T-helper 1 cell treated with Interleukin-12 subunit alpha and Interleukin-12 subunit beta and Interleukin-4 antibody, amounts not matched to agents 30 μg/mL and 1 μg/mL, for 36 hours (primary cell): Measurements from ENCODE around the gene PTPRU.

Experiments
- H3K27ac Mint-ChIP-seq: one replicate; pipeline ENCODE4 v1.8.0; 2021; ENCODE audit warnings: mild to moderate bottlenecking, mixed read lengths
- H3K27me3 Mint-ChIP-seq: one replicate; pipeline ENCODE4 v1.8.0; 2021; ENCODE audit warnings: low read depth, mixed read lengths
- H3K36me3 Mint-ChIP-seq: one replicate; pipeline ENCODE4 v1.8.0; 2021; ENCODE audit warnings: low read depth, mixed read lengths
- H3K4me1 Mint-ChIP-seq: one replicate; pipeline ENCODE4 v1.8.0; 2021; ENCODE audit warnings: low read depth, mixed read lengths
- H3K4me3 Mint-ChIP-seq: one replicate; pipeline ENCODE4 v1.8.0; 2021; ENCODE audit warnings: mild to moderate bottlenecking, moderate library complexity, mixed read lengths
- H3K9me3 Mint-ChIP-seq: one replicate; pipeline ENCODE4 v1.8.0; 2021; ENCODE audit warnings: mixed read lengths

The PTPRU gene

DNA sequence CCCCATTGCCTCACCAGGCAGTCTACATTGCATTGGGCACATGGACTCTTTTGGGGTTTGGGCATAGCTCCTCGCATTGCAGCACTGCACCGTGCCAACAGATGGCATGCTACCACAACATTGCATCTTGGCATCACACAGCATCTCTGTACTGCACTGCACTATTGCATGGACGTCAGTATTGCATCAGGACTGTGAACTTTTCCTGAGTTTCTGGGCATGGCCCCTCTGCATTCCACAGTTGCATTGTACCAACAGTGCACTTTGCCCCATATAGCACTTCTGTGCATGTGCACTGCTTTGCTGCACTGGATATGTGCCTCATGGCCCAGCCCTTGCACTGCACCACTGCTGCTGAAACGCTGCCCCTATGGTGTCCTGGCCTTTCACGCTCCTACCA, 9.6 kb downstream of the PTPRU start:
- H3K36me3 Mint-ChIP-seq, result no peaks in the 10 kb centered on the region
- H3K4me1 Mint-ChIP-seq, result no peaks in the 10 kb centered on the region
- H3K9me3 Mint-ChIP-seq, result no peaks in the 10 kb centered on the region
- no peak overlapping the region for H3K4me3 Mint-ChIP-seq
- H3K27me3 Mint-ChIP-seq, result peaks cover 8% of the 10 kb centered on the region
- no peak overlapping the region for H3K27ac Mint-ChIP-seq

DNA sequence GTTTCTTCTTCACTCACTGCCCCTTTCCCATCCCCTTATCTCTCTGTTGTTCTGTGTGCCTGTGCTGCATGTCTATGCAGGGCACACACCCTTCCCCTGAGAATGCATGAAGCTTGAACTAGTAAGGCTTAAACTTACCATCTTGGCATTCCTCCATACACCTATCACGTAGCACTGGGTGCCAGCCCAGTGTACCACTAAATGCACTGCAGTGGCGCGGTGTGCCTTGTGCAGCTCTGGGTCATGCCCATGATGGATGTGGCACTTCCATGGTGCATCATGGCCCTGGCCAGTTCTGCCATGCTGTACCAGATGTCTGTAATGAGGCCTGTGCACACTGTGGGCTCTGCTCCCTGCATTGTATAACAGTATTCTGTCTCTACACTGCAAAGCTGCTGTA, 10.7 kb downstream of the PTPRU start:
- Mint-ChIP-seq H3K27ac (no peak overlapping the region), H3K4me1 (no peaks in the 10 kb centered on the region), H3K36me3 (no peaks in the 10 kb centered on the region), H3K27me3 (no peaks in the 10 kb centered on the region), H3K9me3 (no peaks in the 10 kb centered on the region), H3K4me3 (no peak overlapping the region)

DNA sequence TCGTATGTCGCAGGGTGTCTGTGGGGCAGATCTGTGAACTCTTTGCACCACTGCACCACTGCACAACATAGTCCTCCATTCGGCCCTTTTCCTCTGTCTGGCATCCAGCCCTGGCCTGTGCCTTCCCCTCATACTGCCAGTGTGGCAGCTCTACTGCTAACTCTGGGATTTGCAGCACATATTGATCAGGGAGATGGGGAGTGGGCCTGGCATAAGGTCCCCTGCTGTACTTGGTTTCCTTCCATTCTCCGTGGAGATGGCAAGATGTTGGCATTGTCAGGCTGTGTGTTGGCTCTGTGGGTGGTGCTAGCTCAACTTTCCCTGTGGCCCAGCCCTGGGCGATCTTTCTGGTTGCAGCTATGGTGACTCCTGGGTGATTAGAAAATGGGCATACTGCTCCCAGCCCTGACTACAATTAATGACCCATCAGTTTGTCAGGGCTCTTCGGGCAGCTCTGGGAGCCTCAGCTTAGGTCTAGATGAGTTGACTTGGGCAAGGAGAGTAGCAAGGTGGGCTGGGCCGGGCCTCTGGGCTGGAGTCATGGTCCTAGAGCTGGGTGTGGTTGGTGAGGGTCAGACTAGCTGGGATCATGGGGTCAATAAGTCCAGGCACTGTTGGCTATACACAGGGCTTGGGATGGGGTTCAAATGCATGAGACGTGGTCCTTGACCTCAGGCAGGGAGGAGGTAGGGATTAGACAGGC, 11.4 kb downstream of the PTPRU start:
- H3K4me1 Mint-ChIP-seq, result no peaks in the 10 kb centered on the region
- H3K36me3 Mint-ChIP-seq, result no peaks in the 10 kb centered on the region
- no peak overlapping the region for H3K4me3 Mint-ChIP-seq
- H3K27me3 Mint-ChIP-seq, result no peaks in the 10 kb centered on the region
- H3K27ac Mint-ChIP-seq, result no peak overlapping the region
- no peaks in the 10 kb centered on the region for H3K9me3 Mint-ChIP-seq

DNA sequence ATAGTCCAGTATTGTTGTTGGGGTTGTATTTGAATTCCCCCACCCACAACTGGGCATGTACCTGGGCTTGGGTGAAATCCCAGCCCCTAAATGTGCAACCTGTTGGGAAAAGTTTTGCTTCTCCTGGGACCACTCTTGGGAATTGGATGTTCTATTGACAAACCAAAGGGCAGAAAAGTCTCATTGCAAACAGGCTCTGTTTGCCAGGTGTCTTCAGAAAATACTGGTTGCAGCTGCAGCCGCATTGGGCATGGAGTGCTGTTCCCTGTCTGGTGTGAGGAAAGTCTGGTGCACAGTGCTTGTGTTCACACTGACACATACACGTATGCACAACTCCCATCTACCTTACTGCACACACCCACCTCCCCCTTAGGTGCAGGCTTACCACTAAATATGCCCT, 12.1 kb downstream of the PTPRU start:
- Mint-ChIP-seq H3K36me3 (no peaks in the 10 kb centered on the region), H3K27ac (no peak overlapping the region), H3K27me3 (no peaks in the 10 kb centered on the region), H3K4me3 (no peak overlapping the region), H3K9me3 (no peaks in the 10 kb centered on the region), H3K4me1 (no peaks in the 10 kb centered on the region)

DNA sequence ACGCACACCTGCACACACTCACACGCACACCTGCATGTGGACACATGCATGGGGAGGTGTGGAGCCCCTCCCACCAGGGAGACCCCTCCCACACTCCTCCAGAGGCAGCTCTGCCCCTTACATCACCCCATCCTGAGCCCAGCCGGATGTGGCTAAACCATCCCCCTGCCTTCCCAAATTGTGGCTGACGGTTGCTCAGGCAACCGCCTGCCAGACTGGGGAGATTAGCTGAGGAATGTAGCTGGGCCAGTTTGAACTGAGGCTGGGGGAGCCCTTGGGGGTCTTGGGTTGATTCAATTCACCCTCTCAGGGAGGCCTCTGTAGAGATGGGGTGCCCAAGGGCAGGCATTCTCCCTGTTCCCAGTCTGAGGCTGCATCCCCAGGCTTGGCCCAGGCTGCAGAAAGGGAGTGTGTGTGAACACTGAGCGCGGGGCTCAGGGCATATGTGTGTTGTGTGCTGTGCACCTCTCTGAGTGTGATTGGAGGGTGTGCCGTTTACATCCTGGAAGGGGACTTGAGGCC, 12.9 kb downstream of the PTPRU start:
- no peaks in the 10 kb centered on the region for H3K9me3 Mint-ChIP-seq
- H3K36me3 Mint-ChIP-seq, result no peaks in the 10 kb centered on the region
- H3K4me1 Mint-ChIP-seq, result no peaks in the 10 kb centered on the region
- H3K27me3 Mint-ChIP-seq, result no peaks in the 10 kb centered on the region
- no peak overlapping the region for H3K4me3 Mint-ChIP-seq
- no peak overlapping the region for H3K27ac Mint-ChIP-seq

DNA sequence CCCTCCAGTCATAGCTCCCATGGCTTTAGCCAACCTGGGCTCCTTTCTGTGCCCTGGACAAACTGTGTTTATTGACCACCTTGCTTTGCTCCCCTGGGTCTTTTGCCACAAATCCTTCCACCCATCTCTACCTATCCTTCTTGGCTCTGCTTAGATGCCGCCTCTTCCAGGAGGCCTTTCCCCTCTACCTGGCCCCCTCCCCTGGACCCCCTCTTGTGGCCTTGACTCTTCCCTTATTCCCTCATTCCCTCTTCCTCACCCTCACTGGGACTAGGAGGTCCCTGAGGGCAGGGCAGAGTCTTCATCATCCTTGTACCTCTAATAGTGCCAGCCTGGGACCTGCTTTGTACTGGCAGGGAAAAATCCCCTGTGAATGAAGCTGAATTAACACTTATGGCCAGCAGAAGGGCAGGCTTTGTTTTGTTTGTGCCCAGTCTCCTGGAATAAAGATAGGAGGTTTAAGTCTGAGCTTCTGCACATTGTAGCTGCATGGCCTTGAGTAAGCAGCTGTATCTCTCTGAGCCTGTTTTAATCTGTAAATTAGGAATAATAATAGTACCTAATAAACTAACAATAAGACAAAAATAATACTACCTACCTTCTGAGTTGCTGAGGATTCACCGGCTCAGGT, 13.7 kb downstream of the PTPRU start:
- Mint-ChIP-seq H3K36me3 (no peaks in the 10 kb centered on the region), H3K27me3 (no peaks in the 10 kb centered on the region), H3K4me3 (no peak overlapping the region), H3K27ac (no peak overlapping the region), H3K9me3 (no peaks in the 10 kb centered on the region), H3K4me1 (no peaks in the 10 kb centered on the region)

DNA sequence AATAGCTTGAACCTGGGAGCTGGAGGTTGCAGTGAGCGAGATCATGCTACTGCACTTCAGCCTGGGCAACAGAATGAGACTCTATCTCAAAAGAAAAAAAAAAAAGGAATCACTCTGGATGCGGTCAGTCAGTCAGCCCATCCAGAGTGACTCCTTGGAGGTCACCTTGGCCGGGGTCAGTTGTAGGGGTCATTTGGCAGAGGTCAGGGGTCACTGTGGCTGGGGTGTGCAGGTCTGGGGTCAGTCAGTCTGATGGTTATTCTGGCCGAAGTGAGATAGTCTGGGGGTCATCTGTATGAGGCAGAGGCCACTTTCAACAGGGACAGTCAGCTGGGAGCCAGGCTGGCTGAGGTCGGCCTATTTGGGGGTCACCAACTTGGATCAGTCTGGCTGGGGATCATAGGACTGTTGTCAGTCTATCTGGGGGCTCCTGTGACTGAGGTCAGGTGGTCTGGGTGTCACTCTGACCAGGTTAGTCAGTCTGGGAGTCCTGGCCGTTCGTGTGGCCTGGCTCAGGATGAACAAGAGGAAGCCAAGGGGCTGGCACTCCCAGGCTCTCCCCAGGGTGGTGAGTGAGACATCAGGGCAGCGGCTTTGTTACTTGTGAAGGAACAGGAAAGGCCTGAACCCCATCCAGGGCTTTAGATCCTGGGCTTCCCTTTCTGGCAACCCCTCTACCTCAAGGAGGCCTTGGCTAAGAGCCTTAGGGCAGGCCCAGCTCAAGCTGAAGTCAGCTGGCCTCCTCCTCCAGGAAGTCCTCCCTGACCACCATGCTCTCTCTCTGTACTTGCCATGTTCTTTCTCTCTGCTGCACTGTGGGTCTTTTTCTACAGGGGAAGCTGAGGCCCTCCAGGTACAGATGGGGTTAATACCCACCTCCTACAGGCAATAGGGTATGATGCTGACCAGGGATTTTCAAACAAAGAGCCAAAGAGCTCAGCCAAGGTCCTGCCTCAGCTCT, 15.1 kb downstream of the PTPRU start:
- H3K9me3 Mint-ChIP-seq, result no peaks in the 10 kb centered on the region
- no peaks in the 10 kb centered on the region for H3K36me3 Mint-ChIP-seq
- no peaks in the 10 kb centered on the region for H3K4me1 Mint-ChIP-seq
- peaks cover 8% of the 10 kb centered on the region for H3K27me3 Mint-ChIP-seq
- no peak overlapping the region for H3K27ac Mint-ChIP-seq
- H3K4me3 Mint-ChIP-seq, result no peak overlapping the region

DNA sequence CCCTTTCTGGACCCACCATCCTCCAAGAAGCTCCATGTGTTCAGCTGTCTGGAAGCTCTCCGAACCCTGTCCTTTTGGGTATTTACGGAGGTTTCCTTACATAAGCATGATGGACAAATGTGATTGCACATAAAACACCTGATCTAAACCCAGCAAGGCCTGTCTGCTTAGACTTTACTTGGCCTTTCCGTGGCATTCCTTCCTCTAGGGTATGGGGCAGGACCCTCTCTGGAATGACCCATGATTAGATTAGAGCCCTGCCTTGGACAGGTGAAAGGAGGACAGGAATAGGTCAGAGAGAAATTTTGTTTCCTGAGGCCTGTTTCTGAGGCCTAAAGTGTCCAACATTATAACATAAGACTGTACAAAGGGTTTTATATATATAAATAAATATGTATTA, 16.9 kb downstream of the PTPRU start:
- Mint-ChIP-seq H3K9me3 (no peaks in the 10 kb centered on the region), H3K27ac (no peak overlapping the region), H3K36me3 (no peaks in the 10 kb centered on the region), H3K27me3 (peaks cover 18% of the 10 kb centered on the region), H3K4me1 (no peaks in the 10 kb centered on the region), H3K4me3 (no peak overlapping the region)

DNA sequence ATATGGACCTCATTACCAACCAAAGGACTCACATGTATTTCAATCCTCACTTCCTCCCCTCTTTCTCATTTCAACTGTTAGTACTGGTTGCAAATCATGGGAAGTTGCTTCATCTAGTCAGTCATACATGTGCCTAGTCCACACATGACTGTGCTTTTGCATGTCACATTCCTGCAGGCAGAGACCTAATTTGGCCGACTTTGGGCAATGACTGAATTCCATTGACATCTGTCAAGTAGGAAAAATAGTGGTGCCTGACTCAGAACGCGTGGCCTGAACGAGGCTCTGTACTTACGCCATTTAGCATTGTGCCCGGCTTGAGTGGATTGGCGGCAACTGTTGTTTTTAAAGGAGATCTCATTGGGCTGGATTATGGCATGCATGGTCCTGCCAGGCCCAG, 18.0 kb downstream of the PTPRU start:
- Mint-ChIP-seq H3K4me1 (no peaks in the 10 kb centered on the region), H3K27ac (no peak overlapping the region), H3K4me3 (no peak overlapping the region), H3K9me3 (no peaks in the 10 kb centered on the region), H3K27me3 (peaks cover 26% of the 10 kb centered on the region), H3K36me3 (no peaks in the 10 kb centered on the region)

DNA sequence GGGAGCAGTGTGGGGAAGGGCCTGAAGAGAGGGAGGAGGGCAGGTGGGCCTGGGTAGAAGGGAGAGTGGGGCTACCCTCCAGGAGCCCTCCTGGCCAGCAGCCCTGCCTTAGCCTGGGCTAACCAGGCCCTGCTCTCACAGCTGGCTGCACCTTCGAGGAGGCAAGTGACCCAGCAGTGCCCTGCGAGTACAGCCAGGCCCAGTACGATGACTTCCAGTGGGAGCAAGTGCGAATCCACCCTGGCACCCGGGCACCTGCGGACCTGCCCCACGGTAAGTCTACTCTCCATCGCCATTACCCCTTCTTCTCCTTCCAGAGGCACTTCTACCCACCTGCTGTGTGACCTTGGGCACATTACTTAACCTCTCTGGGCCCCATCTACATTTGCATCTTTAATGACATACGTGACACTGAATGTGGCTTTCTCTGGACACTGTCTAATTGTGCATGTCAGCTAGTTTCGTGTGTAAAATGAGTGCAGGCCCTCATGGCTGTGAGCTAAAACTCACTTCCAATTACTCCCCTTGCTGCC, 18.9 kb downstream of the PTPRU start:
- Mint-ChIP-seq H3K4me1 (peaks cover 2% of the 10 kb centered on the region), H3K9me3 (no peaks in the 10 kb centered on the region), H3K36me3 (no peaks in the 10 kb centered on the region), H3K4me3 (no peak overlapping the region), H3K27me3 (peaks cover 30% of the 10 kb centered on the region), H3K27ac (no peak overlapping the region)

DNA sequence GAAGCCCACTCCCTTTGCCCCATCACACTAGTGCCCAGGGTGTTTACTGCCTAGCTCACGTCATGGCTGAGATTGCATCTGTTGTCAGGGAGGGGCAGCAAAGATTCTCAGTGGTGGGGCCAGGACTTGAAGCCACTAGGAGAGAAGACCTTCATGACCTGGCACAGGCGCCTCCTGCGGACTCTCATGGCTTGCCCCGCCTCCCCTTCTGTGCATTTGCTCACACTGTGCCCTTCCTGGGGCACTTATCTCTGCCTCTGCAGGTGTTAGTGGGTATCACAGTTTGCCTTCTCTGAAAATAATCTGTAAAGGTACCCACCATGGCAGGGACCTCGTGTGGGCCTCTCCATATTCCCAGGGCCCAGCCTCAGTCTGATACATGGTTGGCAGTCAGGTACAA, 20.1 kb downstream of the PTPRU start:
- Mint-ChIP-seq H3K4me1 (peaks cover 5% of the 10 kb centered on the region), H3K27me3 (peaks cover 42% of the 10 kb centered on the region), H3K36me3 (no peaks in the 10 kb centered on the region), H3K4me3 (no peak overlapping the region), H3K9me3 (no peaks in the 10 kb centered on the region), H3K27ac (no peak overlapping the region)

DNA sequence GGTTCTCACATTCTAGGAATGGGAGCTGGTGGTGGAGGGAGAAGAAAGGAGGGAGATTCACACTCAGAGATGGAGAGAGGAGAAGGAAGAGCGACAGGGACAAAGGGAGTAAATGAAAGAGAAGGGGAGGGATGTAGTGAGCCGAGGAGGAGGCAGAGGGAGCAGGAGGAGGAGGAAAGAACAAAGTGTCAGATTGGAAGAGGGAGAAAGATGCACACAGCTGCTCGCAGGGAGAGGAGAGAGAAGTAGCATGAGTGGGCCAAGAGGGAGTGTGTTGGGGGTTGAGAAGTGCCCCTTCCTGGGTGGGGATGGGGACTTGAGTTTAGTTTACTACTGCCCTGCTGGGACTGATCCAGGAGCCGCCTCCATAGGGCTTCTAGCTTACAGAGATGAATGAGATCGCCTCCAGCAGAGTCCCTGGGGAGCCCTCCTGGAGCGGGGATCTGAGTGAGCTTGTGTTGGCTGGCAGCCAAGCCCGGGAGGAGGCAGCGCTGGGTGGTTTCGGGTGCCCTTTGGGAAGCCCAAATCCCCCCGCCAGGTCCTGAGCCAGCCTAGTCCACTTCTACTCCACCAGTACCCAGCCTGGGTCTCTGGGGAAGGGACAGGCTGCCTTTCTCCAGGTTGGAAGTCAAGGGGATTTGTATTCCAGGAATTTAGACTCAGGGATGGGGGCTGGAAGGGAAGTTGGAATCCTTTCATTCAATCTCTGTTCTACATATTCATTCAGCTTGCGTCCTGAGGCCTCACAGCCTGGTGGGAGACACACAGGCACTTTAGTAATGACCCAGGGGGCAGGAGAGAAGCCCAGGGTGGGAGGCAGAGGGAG, 20.9 kb downstream of the PTPRU start:
- Mint-ChIP-seq H3K27ac (no peak overlapping the region), H3K27me3 (peaks cover 50% of the 10 kb centered on the region), H3K4me1 (peaks cover 5% of the 10 kb centered on the region), H3K36me3 (no peaks in the 10 kb centered on the region), H3K4me3 (no peak overlapping the region), H3K9me3 (no peaks in the 10 kb centered on the region)

DNA sequence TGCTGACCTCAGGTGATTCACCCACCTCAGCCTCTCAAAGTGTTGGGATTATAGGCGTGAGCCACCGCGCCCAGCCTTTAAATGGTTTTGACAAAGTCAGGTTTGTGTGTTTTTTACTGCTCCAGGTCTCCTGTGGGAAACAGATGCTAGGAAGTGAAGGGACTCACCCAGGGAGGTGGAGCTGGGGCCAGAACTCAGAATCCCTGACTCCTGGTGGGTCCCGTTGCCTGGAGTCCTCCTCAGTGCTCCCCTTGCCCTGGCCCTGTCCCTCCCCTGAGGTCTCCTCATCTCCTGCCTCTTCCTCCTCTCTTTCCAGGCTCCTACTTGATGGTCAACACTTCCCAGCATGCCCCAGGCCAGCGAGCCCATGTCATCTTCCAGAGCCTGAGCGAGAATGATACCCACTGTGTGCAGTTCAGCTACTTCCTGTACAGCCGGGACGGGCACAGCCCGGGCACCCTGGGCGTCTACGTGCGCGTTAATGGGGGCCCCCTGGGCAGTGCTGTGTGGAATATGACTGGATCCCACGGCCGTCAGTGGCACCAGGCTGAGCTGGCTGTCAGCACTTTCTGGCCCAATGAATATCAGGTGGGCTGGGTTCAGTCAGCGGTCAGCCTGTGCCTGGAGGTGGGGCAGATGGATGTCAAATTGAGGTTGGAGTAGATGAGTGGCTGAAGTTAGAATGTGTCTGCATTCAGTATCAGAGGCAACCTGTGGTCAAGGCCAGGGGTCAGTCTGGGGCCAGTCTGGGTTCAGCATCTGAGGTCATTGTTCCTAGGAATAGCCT, 22.1 kb downstream of the PTPRU start:
- Mint-ChIP-seq H3K4me3 (peak overlapping the region; percentile 30), H3K27me3 (peaks cover 51% of the 10 kb centered on the region), H3K4me1 (peaks cover 5% of the 10 kb centered on the region), H3K27ac (no peak overlapping the region), H3K9me3 (no peaks in the 10 kb centered on the region), H3K36me3 (no peaks in the 10 kb centered on the region)
